DND-41 (cell line): ENCODE data around the gene DNAH1.
A peak's percentile ranks its signal among the peaks of the same experiment; 100 is the strongest.

Experiments
- ATAC-seq: fragments of 200-7000 bp; cut with Tn5 transposase; 3 replicates; pipeline ENCODE4 v1.9.1; 2021; ENCODE audit warnings: low read depth; ENCODE audit not compliant: insufficient read depth
- DNase-seq: peaks from one replicate; pipeline ENCODE4 v3.0.0-alpha.2; 2020
- H2AFZ ChIP-seq: 2 replicates; pipeline ENCODE4 v1.6.0; 2012; ENCODE audit warnings: low read depth, low read length
- H3K27ac ChIP-seq: 2 replicates; pipeline ENCODE4 v1.5.1; 2012; ENCODE audit warnings: low read length, inconsistent platforms
- H3K27me3 ChIP-seq: fragments of 200-600 bp; sonication (generic); 2 replicates; pipeline ENCODE4 v1.6.0; 2012; ENCODE audit warnings: low read length, mild to moderate bottlenecking, inconsistent platforms; ENCODE audit not compliant: insufficient read depth, poor library complexity
- H3K36me3 ChIP-seq: 2 replicates; pipeline ENCODE4 v1.5.1; 2012; ENCODE audit warnings: low read length, inconsistent platforms; ENCODE audit not compliant: insufficient read depth
- H3K4me1 ChIP-seq: 2 replicates; pipeline ENCODE4 v1.5.1; 2012; ENCODE audit warnings: mild to moderate bottlenecking, low read length; ENCODE audit not compliant: insufficient read depth
- H3K4me2 ChIP-seq: 2 replicates; pipeline ENCODE4 v1.6.0; 2012; ENCODE audit warnings: mild to moderate bottlenecking, moderate library complexity, low read length, inconsistent platforms; ENCODE audit not compliant: insufficient read depth
- H3K4me3 ChIP-seq, 2 experiments: fragments of 200-600 bp in 1 of 2; shearing (Covaris generic) in 1 of 2; 2 replicates each; pipeline ENCODE4 v1.5.1; 2012 to 2016; ENCODE audit warnings: inconsistent platforms in 2 of 2, low read length in 2 of 2, mild to moderate bottlenecking in 2 of 2, low read depth in 1 of 2, moderate library complexity in 1 of 2
- H3K79me2 ChIP-seq: 2 replicates; pipeline ENCODE4 v1.6.0; 2012; ENCODE audit warnings: low read length, inconsistent platforms; ENCODE audit not compliant: insufficient read depth
- H3K9ac ChIP-seq: 2 replicates; pipeline ENCODE4 v1.6.0; 2012; ENCODE audit warnings: low read depth, mild to moderate bottlenecking, inconsistent platforms, low read length, moderate library complexity
- H3K9me3 ChIP-seq: 2 replicates; pipeline ENCODE4 v1.5.1; 2012; ENCODE audit warnings: low read length, moderate library complexity, mild to moderate bottlenecking, inconsistent platforms; ENCODE audit not compliant: insufficient read depth, severe bottlenecking
- H4K20me1 ChIP-seq: 2 replicates; pipeline ENCODE4 v1.6.0; 2012; ENCODE audit warnings: low read length; ENCODE audit not compliant: insufficient read depth
- EZH2 ChIP-seq: IDR thresholded peaks from 3 replicates; pipeline ENCODE4 v1.6.1; 2012; ENCODE audit warnings: borderline replicate concordance, low read depth, mild to moderate bottlenecking, moderate library complexity, low read length, inconsistent platforms; ENCODE audit not compliant: severe bottlenecking
- TF ChIP-seq, protein P1 (sequence below): IDR thresholded peaks from 2 replicates; pipeline ENCODE4 v1.5.1; 2012; ENCODE audit warnings: borderline replicate concordance, low read length, moderate library complexity, mild to moderate bottlenecking; ENCODE audit not compliant: poor library complexity, severe bottlenecking; ENCODE audit errors: extremely low read depth

DNAH1 gene

DNA sequence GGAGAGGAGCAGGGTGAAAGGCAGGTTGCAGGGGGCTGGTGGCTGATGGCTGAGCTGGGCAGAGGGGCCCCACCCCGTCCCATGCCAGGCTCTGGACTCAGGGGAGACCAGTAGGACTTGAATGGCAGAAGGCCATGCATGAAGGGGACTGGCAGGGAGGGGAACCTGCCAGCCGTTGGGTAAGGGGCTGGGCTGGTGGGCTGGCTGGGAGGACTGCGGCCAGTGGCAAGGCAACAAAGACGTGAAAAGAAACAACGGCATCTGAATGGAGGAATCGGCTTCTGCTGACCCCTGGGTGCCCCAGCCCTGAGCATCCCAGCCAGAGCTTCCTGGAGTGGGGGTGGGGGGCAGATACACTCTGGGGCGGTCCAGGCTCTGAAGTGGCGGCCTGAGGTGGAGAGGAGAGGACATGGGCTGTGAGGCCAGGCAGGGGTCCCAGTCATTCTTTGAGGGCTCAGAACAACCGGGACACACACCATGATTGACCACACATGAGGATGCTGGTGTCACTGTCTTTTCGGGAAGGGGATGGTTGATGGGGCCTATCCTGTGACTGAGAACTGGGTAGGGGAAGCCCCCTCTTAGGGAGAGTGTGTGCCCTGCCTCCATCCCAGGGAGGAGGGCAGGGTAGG lies 16.8 kb upstream of the DNAH1 start:
- Histone ChIP-seq H3K4me3 (no peak overlapping the region), H2AFZ (no peak overlapping the region), H4K20me1 (no peaks in the 10 kb centered on the region), H3K36me3 (no peaks in the 10 kb centered on the region), H3K4me1 (no peaks in the 10 kb centered on the region), H3K27me3 (no peaks in the 10 kb centered on the region), H3K79me2 (no peaks in the 10 kb centered on the region), H3K9me3 (no peaks in the 10 kb centered on the region), H3K9ac (no peak overlapping the region), H3K27ac (no peak overlapping the region), H3K4me2 (no peak overlapping the region)
- DNase-seq, result no peak
- no peak for TF ChIP-seq EZH2
- TF ChIP-seq, protein P1, sequence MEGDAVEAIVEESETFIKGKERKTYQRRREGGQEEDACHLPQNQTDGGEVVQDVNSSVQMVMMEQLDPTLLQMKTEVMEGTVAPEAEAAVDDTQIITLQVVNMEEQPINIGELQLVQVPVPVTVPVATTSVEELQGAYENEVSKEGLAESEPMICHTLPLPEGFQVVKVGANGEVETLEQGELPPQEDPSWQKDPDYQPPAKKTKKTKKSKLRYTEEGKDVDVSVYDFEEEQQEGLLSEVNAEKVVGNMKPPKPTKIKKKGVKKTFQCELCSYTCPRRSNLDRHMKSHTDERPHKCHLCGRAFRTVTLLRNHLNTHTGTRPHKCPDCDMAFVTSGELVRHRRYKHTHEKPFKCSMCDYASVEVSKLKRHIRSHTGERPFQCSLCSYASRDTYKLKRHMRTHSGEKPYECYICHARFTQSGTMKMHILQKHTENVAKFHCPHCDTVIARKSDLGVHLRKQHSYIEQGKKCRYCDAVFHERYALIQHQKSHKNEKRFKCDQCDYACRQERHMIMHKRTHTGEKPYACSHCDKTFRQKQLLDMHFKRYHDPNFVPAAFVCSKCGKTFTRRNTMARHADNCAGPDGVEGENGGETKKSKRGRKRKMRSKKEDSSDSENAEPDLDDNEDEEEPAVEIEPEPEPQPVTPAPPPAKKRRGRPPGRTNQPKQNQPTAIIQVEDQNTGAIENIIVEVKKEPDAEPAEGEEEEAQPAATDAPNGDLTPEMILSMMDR, result no peak
- ATAC-seq, result 0 out of 3 replicates have a peak, but pooled peaks have one; percentile 15

DNA sequence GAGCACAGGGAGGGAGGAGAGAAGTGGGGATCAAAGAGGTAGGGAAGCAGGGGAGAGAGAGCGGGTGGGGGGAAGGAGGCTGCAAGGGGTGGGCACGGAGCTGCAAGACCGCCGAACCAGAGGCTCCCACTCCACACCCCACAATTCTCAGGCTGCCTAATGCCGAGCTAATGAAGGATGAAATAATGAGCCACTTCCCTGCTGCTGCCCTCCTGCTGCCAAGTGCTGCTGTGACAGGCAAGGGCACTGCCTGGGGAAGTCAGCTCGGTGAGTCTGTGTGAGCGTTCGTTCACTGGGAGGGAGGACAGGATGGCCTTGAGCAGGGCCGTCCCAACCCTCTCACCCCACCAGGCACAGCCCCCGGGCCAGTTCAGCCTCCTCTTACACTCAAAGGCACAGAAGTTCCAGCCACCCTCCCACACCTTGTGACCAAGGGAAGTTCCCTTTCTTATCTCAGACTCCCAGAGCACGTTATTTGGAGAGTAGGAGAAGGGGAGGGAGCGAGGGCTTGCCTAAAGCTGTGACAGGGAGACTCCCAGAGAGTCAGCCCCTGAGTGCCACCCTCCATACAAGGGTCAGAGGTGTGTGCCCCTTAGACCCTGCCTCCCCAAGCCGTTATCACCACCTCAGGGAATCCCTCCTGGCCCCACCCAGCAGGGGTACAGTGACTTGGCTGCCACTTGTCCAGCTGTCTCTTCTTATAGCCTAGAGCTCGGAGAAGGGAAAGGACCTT lies 16.1 kb upstream of the DNAH1 start:
- no peak overlapping the region for H2AFZ ChIP-seq
- ATAC-seq (peak; percentile 23; the same call in 2 of the 3 replicates), DNase-seq (no peak)
- no peaks in the 10 kb centered on the region for H3K9me3 ChIP-seq
- no peak overlapping the region for H3K9ac ChIP-seq
- H3K27ac ChIP-seq, result no peak overlapping the region
- no peak overlapping the region for H3K4me2 ChIP-seq
- no peaks in the 10 kb centered on the region for H3K36me3 ChIP-seq
- no peaks in the 10 kb centered on the region for H3K79me2 ChIP-seq
- no peak for TF ChIP-seq EZH2
- TF ChIP-seq, protein P1, result no peak
- no peaks in the 10 kb centered on the region for H3K27me3 ChIP-seq
- H3K4me3 ChIP-seq, result no peak overlapping the region
- no peaks in the 10 kb centered on the region for H4K20me1 ChIP-seq
- no peaks in the 10 kb centered on the region for H3K4me1 ChIP-seq

DNA sequence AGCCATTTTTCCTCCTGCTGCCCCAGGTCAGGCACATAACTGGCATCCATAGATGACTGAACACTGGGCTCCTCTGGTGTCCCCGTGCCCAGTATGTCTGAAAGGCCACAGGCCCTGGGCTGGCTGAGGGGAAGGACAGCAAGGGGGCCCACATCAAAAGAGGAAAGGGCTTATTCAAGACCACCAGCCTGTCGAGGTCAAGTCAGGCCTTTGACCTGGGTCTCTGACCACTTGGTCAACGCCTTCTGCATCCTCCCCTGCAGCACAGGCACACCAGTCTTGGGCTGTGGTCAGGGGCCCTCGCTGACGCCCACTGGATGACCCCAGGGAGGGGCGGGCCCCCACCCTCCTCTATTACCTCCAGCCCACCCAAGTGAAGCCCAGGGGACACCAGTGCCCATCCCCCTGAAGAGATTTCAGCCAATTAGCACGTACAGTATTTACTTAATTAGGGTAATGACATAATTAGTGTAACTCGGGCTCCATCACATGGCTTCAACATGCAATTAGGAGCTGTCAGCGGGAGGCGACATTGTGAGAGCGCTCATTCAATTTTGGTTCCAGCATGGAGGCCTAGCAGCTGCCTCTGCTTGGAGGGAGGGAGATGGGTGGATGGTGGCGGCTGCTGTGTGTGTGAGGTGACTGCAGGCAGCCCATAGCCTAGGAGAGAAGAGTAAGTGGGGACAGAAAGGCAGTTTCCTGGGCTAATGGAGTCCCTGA lies 13.5 kb upstream of the DNAH1 start:
- H3K27me3 ChIP-seq, result no peaks in the 10 kb centered on the region
- no peak overlapping the region for H3K9ac ChIP-seq
- TF ChIP-seq, protein P1, result no peak
- no peak overlapping the region for H3K4me2 ChIP-seq
- H3K27ac ChIP-seq, result no peak overlapping the region
- H3K4me1 ChIP-seq, result no peaks in the 10 kb centered on the region
- H4K20me1 ChIP-seq, result no peaks in the 10 kb centered on the region
- no peaks in the 10 kb centered on the region for H3K9me3 ChIP-seq
- H2AFZ ChIP-seq, result no peak overlapping the region
- ATAC-seq, result no peak
- no peaks in the 10 kb centered on the region for H3K79me2 ChIP-seq
- DNase-seq, result no peak
- no peak overlapping the region for H3K4me3 ChIP-seq
- H3K36me3 ChIP-seq, result no peaks in the 10 kb centered on the region
